GM12878 (cell line): ENCODE data around the gene KBTBD4. TPM values are rescaled to one million over a fixed set of nuclear protein-coding genes. Genes with fewer than 3 reads are reported as not detected.

Experiments used
- ATAC-seq: fragments of 200-7000 bp; cut with Tn5 transposase; 3 replicates; pipeline ENCODE4 v1.9.1; 2020; ENCODE audit warnings: mild to moderate bottlenecking, moderate library complexity
- BruUV-seq: library from RNA; stranded (reverse); fragments of 400-500 nt; replicated peaks from 2 replicates; lab custom pipeline; 2021; lab: Mats Ljungman, UMichigan
- CTCF ChIA-PET: fragments of 300-600 bp; sonication (Branson Sonifier 250); formaldehyde crosslinking; extraction: SDS; loops from one replicate; lab custom pipeline; 2021; ENCODE audit warnings: inconsistent platforms; lab: Yijun Ruan, JAX
- POLR2A ChIA-PET: fragments of 350-600 bp; formaldehyde crosslinking; extraction: SDS; loops from one replicate; lab custom pipeline; 2021; ENCODE audit warnings: inconsistent platforms; lab: Charles Lee
- RAD21 ChIA-PET: fragments of 300-600 bp; sonication (Branson Sonifier 250); formaldehyde crosslinking; loops from one replicate; lab custom pipeline; 2023; ENCODE audit warnings: antibody characterized with exemption; ENCODE audit not compliant: unreplicated experiment; lab: Charles Lee
- SMC1A ChIA-PET: fragments of 300-600 bp; sonication (Branson Sonifier 250); formaldehyde crosslinking; loops from one replicate; lab custom pipeline; 2023; ENCODE audit not compliant: unreplicated experiment, uncharacterized antibody; lab: Charles Lee
- DNase-seq: peaks from one replicate; pipeline ENCODE4 v3.0.0-alpha.2; 2011; ENCODE audit warnings: low read depth, low spot score
- FAIRE-seq: peaks from 3 replicates; lab custom pipeline; 2011; peaks lifted over from hg19 to GRCh38; lab: Jason Lieb, UNC
- H2AFZ ChIP-seq: 2 replicates; pipeline ENCODE4 v1.6.0; 2011; ENCODE audit warnings: low read depth, low read length, control low read depth; ENCODE audit not compliant: control insufficient read depth
- H3K27ac ChIP-seq: 2 replicates; pipeline ENCODE4 v1.5.1; 2011; ENCODE audit warnings: control low read depth; ENCODE audit not compliant: control insufficient read depth, insufficient read depth
- H3K27me3 ChIP-seq, 2 experiments: replicated peaks in 1 of 2; 2 replicates each; pipeline versions ENCODE4 v1.6.0 to v1.6.1; 2011; ENCODE audit warnings: low read length in 1 of 2; ENCODE audit not compliant: control insufficient read depth in 2 of 2, insufficient read depth in 2 of 2
- H3K36me3 ChIP-seq, 2 experiments: 2 replicates each; pipeline ENCODE4 v1.5.1; 2011; ENCODE audit warnings: low read length in 1 of 2; ENCODE audit not compliant: control insufficient read depth in 2 of 2, insufficient read depth in 2 of 2
- H3K4me1 ChIP-seq: 2 replicates; pipeline ENCODE4 v1.6.1; 2011; ENCODE audit warnings: mild to moderate bottlenecking, low read length, moderate library complexity, mixed read lengths; ENCODE audit not compliant: control insufficient read depth, insufficient read depth
- H3K4me2 ChIP-seq: 2 replicates; pipeline ENCODE4 v1.6.0; 2011; ENCODE audit warnings: control low read depth; ENCODE audit not compliant: control insufficient read depth, insufficient read depth
- H3K4me3 ChIP-seq: fragments of 200-600 bp; sonication (generic); 2 replicates; pipeline ENCODE4 v1.5.1; 2016
- H3K79me2 ChIP-seq: 2 replicates; pipeline ENCODE4 v1.6.0; 2011; ENCODE audit warnings: low read length; ENCODE audit not compliant: control insufficient read depth, insufficient read depth
- H3K9ac ChIP-seq: 2 replicates; pipeline ENCODE4 v1.8.0; 2011; ENCODE audit warnings: low read length, control low read depth, mixed read lengths; ENCODE audit not compliant: control insufficient read depth, insufficient read depth
- H3K9me3 ChIP-seq: replicated peaks from 3 replicates; pipeline ENCODE4 v1.5.1; 2011; ENCODE audit warnings: mild to moderate bottlenecking, low read length; ENCODE audit not compliant: control insufficient read depth, insufficient read depth
- H4K20me1 ChIP-seq: 2 replicates; pipeline ENCODE4 v1.6.0; 2011; ENCODE audit not compliant: control insufficient read depth, insufficient read depth
- BACH1 ChIP-seq: fragments of 450-650 bp; IDR thresholded peaks from 2 replicates; pipeline ENCODE4 v1.6.1; 2017; ENCODE audit warnings: mild to moderate bottlenecking, borderline replicate concordance
- CBX5 ChIP-seq: sonication (generic); IDR thresholded peaks from 2 replicates; pipeline ENCODE4 v1.6.1; 2016; ENCODE audit warnings: low read depth, moderate library complexity, mild to moderate bottlenecking, inconsistent platforms
- CHD4 ChIP-seq: fragments of 200-600 bp; sonication (generic); IDR thresholded peaks from 2 replicates; pipeline ENCODE4 v1.6.1; 2016; ENCODE audit warnings: mild to moderate bottlenecking
- CTCF ChIP-seq, 3 experiments: IDR thresholded peaks in 2 of 3; conservative IDR thresholded peaks in 1 of 3; 2 replicates each; pipeline ENCODE4 v1.5.1; 2011; ENCODE audit warnings: low read depth in 3 of 3, low read length in 3 of 3, mild to moderate bottlenecking in 3 of 3, control low read depth in 2 of 3, moderate library complexity in 2 of 3, inconsistent platforms in 1 of 3, mixed read lengths in 1 of 3; ENCODE audit not compliant: control insufficient read depth in 2 of 3, insufficient read depth in 1 of 3; ENCODE audit errors: extremely low read depth in 1 of 3
- E2F4 ChIP-seq: IDR thresholded peaks from 2 replicates; pipeline ENCODE4 v1.6.1; 2012; ENCODE audit warnings: low read depth, low read length, improper control_type of control experiment
- MEF2A ChIP-seq: IDR thresholded peaks from 2 replicates; pipeline ENCODE4 v1.6.1; 2011; ENCODE audit warnings: low read depth, mild to moderate bottlenecking, low read length, moderate library complexity; ENCODE audit not compliant: insufficient read depth
- MYB ChIP-seq: fragments of 150-350 bp; IDR thresholded peaks from 2 replicates; pipeline ENCODE4 v1.6.1; 2014; ENCODE audit warnings: mild to moderate bottlenecking, low read depth, low read length, borderline replicate concordance
- NR2F1 ChIP-seq: fragments of 450-650 bp; conservative IDR thresholded peaks from 2 replicates; pipeline ENCODE4 v1.6.1; 2017; ENCODE audit warnings: mild to moderate bottlenecking
- SRF ChIP-seq, 2 experiments: IDR thresholded peaks; 2 replicates each; pipeline ENCODE4 v1.6.1; 2011; ENCODE audit warnings: low read depth in 2 of 2, low read length in 2 of 2, mild to moderate bottlenecking in 1 of 2, moderate library complexity in 1 of 2
- STAT3 ChIP-seq: IDR thresholded peaks from 2 replicates; pipeline ENCODE4 v1.6.1; 2011; ENCODE audit warnings: low read depth, low read length, improper control_type of control experiment
- TBL1XR1 ChIP-seq: IDR thresholded peaks from 2 replicates; pipeline ENCODE4 v1.6.1; 2012; ENCODE audit warnings: low read depth, low read length, improper control_type of control experiment
- YBX1 ChIP-seq: fragments of 450-650 bp; IDR thresholded peaks from 2 replicates; pipeline ENCODE4 v1.6.1; 2016; ENCODE audit warnings: antibody characterized with exemption
- WGBS: methylation state at CpG from one replicate; pipeline ENCODE4 v1.1.6; 2016; ENCODE audit warnings: low lambda C conversion rate; ENCODE audit not compliant: insufficient replicate concordance, insufficient coverage; ENCODE audit errors: missing lambda C conversion rate; 5-methylcytosine and 5-hydroxymethylcytosine counted together
- in situ Hi-C: fragments of 300-500 bp; cut with MboI; formaldehyde crosslinking; loops from 9 replicates; pipeline ENCODE4 v1.14.3; 2018; ENCODE audit warnings: mixed read lengths
- intact Hi-C: fragments of 100-400 bp; cut with micrococcal nuclease; formaldehyde crosslinking; loops from one replicate; pipeline ENCODE4 v1.14.2; 2022; ENCODE audit not compliant: unreplicated experiment
- polyA plus RNA-seq, 11 experiments: library from polyadenylated mRNA; depleted of rRNA in 4 of 11; unstranded in 6 of 11; stranded (reverse) in 5 of 11; fragments of >200 nt; fragmentation: Nextera tagmentation in 4 of 11; fragmentation: Illumina TruSeq in 1 of 11; extraction: Ambion mirVana in 4 of 11; extraction: Trizol in 1 of 11; gene quantifications; 1 replicate in 1 of 11; 2 replicates in 10 of 11; pipeline versions ENCODE4 v1.2.1 to v1.2.3, GENCODE V29; 2011 to 2016; ENCODE audit warnings: inconsistent platforms in 2 of 11, missing spikeins in 2 of 11, low read depth in 1 of 11
- total RNA-seq, 4 experiments: library from RNA; depleted of rRNA in 3 of 4; stranded (reverse); fragments of >200 nt in 3 of 4; fragmentation: Illumina TruSeq in 1 of 4; extraction: Trizol in 1 of 4; gene quantifications; 2 replicates each; pipeline versions ENCODE4 v1.2.1 to v1.2.3, GENCODE V29; 2013 to 2021
- TF ChIP-seq, protein P1 (sequence below): fragments of 450-650 bp; IDR thresholded peaks from 2 replicates; pipeline ENCODE4 v1.6.1; 2018; ENCODE audit warnings: mild to moderate bottlenecking, low read depth, moderate library complexity; ENCODE audit not compliant: partially characterized antibody

KBTBD4 gene
- total and polyA plus RNA-seq, 10 of the 15 experiments (the other 5 are each of a cell fraction or from before 2014, with no cell fraction given), result 18.4 to 46.4 (median 25.7) TPM

GRCh38 chr11:47577460-47578041 lies 1.2 kb downstream of the KBTBD4 start (continued):
- no peak for TF ChIP-seq CHD4
- no peak for TF ChIP-seq MEF2A
- TF ChIP-seq E2F4, result no peak
- no peak for TF ChIP-seq NR2F1
- TF ChIP-seq, protein P1, sequence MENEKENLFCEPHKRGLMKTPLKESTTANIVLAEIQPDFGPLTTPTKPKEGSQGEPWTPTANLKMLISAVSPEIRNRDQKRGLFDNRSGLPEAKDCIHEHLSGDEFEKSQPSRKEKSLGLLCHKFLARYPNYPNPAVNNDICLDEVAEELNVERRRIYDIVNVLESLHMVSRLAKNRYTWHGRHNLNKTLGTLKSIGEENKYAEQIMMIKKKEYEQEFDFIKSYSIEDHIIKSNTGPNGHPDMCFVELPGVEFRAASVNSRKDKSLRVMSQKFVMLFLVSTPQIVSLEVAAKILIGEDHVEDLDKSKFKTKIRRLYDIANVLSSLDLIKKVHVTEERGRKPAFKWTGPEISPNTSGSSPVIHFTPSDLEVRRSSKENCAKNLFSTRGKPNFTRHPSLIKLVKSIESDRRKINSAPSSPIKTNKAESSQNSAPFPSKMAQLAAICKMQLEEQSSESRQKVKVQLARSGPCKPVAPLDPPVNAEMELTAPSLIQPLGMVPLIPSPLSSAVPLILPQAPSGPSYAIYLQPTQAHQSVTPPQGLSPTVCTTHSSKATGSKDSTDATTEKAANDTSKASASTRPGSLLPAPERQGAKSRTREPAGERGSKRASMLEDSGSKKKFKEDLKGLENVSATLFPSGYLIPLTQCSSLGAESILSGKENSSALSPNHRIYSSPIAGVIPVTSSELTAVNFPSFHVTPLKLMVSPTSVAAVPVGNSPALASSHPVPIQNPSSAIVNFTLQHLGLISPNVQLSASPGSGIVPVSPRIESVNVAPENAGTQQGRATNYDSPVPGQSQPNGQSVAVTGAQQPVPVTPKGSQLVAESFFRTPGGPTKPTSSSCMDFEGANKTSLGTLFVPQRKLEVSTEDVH, result no peak
- TF ChIP-seq TBL1XR1, result no peak
- TF ChIP-seq YBX1, result no peak

GRCh38 chr11:47573321-47573720 lies 5.4 kb downstream of the KBTBD4 start:
- Histone ChIP-seq H3K9me3 (no peaks in the 10 kb centered on the region), H2AFZ (no peak overlapping the region), H4K20me1 (0 out of 2 replicates have a peak, but pooled peaks cover 3% of the 10 kb centered on the region), H3K79me2 (peaks cover 16% of the 10 kb centered on the region), H3K27me3 (no peaks in the 10 kb centered on the region), H3K4me2 (no peak overlapping the region; the same call in 1 of the 2 replicates), H3K36me3 (peaks cover 10 to 42% of the 10 kb centered on the region in 2 experiments), H3K9ac (no peak overlapping the region), H3K4me1 (peaks cover 9% of the 10 kb centered on the region), H3K4me3 (no peak overlapping the region), H3K27ac (no peak overlapping the region)
- WGBS, result 88% methylated on average over 11 of the region's 11 CpGs
- no peak for DNase-seq
- no peak for FAIRE-seq
- CTCF ChIA-PET, result interaction anchor here (0.6 to 1.0 kb wide), 3 partner anchors 23 to 99 kb away, joined by 3 read pairs; no protein-coding TSS in a partner anchor
- BruUV-seq, result TSS peak; percentile 24
- ATAC-seq, result no peak
- TF ChIP-seq STAT3 (no peak), BACH1 (no peak), SRF (IDR thresholded peaks at IDR 0.05; ENCODE audit: low read depth in 2 of 2, low read length in 2 of 2) (no peak), CTCF (IDR thresholded peaks at IDR 0.05 in 2 of 3, conservative IDR thresholded peaks at IDR 0.05 in 1 of 3; ENCODE audit: control insufficient read depth in 2 of 3, extremely low read depth in 1 of 3, insufficient read depth in 1 of 3, low read depth in 3 of 3, low read length in 3 of 3) (no peak), MYB (no peak), CBX5 (no peak)
- SMC1A ChIA-PET, result interaction anchor here (0.9 kb wide), 1 partner anchor 50 kb away, joined by 4 read pairs; no protein-coding TSS in a partner anchor
- in situ Hi-C loops, result no loop called here
- RAD21 ChIA-PET, result interaction anchor here (1.1 kb wide), 1 partner anchor 61 kb away, joined by 3 read pairs; no protein-coding TSS in a partner anchor
- POLR2A ChIA-PET, result interaction anchor here (0.5 kb wide), 1 partner anchor 98 kb away, joined by 3 read pairs; no protein-coding TSS in a partner anchor
- intact Hi-C loops, result no loop called here
